NCI-H2227 (cell line): ENCODE measurements around the gene MFAP3.

ENCODE experiments used
- DNase-seq: peaks from one replicate; lab custom pipeline; 2025; ENCODE audit not compliant: unreplicated experiment; lab: John Stamatoyannopoulos, UW

MFAP3 gene

GRCh38 chr5:154090656-154091055 is 51.9 kb downstream of the MFAP3 start:
- DNase-seq, result no peak

GRCh38 chr5:154092356-154093141 is 53.8 kb downstream of the MFAP3 start:
- no peak for DNase-seq

GRCh38 chr5:154093142-154093532 is 54.4 kb downstream of the MFAP3 start:
- no peak for DNase-seq

- DNase-seq, result no peak
These were observed 57.1 kb downstream of the MFAP3 start for GRCh38 chr5:154095904-154096303.

- no peak for DNase-seq
These were observed 58.3 kb downstream of the MFAP3 start for GRCh38 chr5:154097031-154097430.

- no peak for DNase-seq
These were observed 59.7 kb downstream of the MFAP3 start for GRCh38 chr5:154098465-154098864.

- DNase-seq, result no peak
These were observed 62.4 kb downstream of the MFAP3 start for GRCh38 chr5:154101184-154101583.

- no peak for DNase-seq
These were observed 64.5 kb downstream of the MFAP3 start for GRCh38 chr5:154103233-154103632.
